Measurements from ENCODE around the gene HOXB1. TPM values are rescaled to one million over a fixed set of nuclear protein-coding genes. Genes with fewer than 3 reads are reported as not detected.

The HOXB1 gene
- total and polyA plus RNA-seq, 2 of the 8 experiments (the other 6 are each of a cell fraction or from before 2014, with no cell fraction given): not detected

DNA sequence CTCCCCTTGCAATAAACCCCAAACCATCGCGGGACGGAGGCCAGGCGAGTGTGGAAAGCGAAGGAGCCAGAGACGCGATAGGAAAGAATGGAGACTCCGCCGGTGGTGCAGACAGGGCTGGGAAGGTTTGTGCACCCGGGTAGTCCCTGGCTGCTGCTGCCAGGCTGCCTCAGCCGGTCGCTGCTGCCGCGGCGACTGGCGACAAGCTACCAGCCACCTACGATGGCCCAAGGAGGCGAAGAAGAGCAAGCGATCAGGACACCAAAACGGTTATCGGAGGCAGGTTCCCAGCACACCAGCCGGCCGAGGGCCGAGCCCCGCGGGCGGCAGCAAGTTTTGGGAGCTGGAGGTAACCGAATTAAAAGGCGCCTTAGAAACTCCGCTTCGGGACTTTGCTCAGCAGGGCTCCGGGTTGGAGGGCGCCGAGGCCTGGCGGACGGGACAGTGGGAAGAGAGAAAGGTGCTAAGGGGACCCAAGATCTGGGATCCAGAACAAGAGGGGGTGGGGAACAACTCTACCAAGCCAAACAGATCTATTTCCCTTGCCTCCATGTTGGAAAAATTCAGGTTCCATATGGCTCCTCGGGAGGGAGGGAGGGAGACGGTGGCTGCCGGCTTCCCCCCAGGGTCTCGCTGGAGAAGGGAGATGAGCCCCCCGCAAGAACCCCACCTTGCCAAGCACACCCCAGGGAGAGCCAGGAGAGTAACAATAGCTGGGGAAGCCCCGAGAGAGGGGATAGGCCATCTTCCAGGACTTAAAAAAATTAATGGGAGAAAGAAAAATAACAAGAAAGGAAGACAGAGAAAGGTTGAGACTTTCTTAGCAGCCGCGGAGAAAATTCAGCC lies 23.8 kb upstream of the HOXB1 start:
- H3K27me3 ChIP-seq (replicated peaks in 1 of 4; ENCODE audit: control insufficient read depth in 3 of 4, extremely low read depth in 1 of 4, insufficient read depth in 3 of 4, low read length in 3 of 4): peaks cover 98 to 100% (median 99%) of the 10 kb centered on the region in 4 experiments
- H3K18ac ChIP-seq (ENCODE audit: extremely low read depth, low read length): no peak overlapping the region
- H4K91ac ChIP-seq (replicated peaks; ENCODE audit: insufficient read length, low read length): no peak overlapping the region
- no peak overlapping the region for H2BK120ac ChIP-seq (replicated peaks; ENCODE audit: low read depth, low read length)
- H4K8ac ChIP-seq (ENCODE audit: extremely low read depth, insufficient read depth, low read length): no peak overlapping the region
- no peak overlapping the region for H4K5ac ChIP-seq (ENCODE audit: insufficient read length, low read depth, low read length)
- no peak overlapping the region for H3K14ac ChIP-seq (ENCODE audit: insufficient read length)
- no peak overlapping the region for H3K56ac ChIP-seq (replicated peaks; ENCODE audit: insufficient read length, low read depth, low read length)
- no peaks in the 10 kb centered on the region for H3K79me2 ChIP-seq (ENCODE audit: control insufficient read depth in 1 of 2, insufficient read depth in 2 of 2, low read length in 2 of 2)
- peak overlapping the region; percentile 87; the same call in 1 of the 2 replicates for H2BK12ac ChIP-seq (ENCODE audit: low read depth, low read length)
- H3K9me3 ChIP-seq (ENCODE audit: insufficient read depth in 2 of 2, low read depth in 1 of 2, low read length in 1 of 2): no peaks in the 10 kb centered on the region
- no peak for FAIRE-seq
- H2BK5ac ChIP-seq (ENCODE audit: low read depth, low read length): no peak overlapping the region
- H3K4me1 ChIP-seq (replicated peaks in 1 of 4; ENCODE audit: control insufficient read depth in 3 of 4, insufficient read depth in 4 of 4, low read length in 3 of 4): peaks cover 0 to 15% (median 8%) of the 10 kb centered on the region in 4 experiments; a peak in 5 of 7 replicates
- H2BK20ac ChIP-seq (ENCODE audit: low read length): no peak overlapping the region
- peak overlapping the region; percentile 81; the same call in 1 of the 2 replicates for H2BK15ac ChIP-seq (ENCODE audit: low read length)
- no peaks in the 10 kb centered on the region; the same call in 1 of the 2 replicates for H3K23me2 ChIP-seq (ENCODE audit: low read depth, low read length)
- ChIA-PET CTCF (ENCODE audit: partially characterized antibody) (interaction anchor here (0.7 to 4.0 kb wide), 11 partner anchors 8 to 203 kb away, joined by 3 to 18 read pairs (median 3); partner anchors contain the start of genes HOXB5 and HOXB9), POLR2A (ENCODE audit: partially characterized antibody) (interaction anchor here (1.1 kb wide), 1 partner anchor 13 kb away, joined by 3 read pairs; no protein-coding TSS in a partner anchor)
- H3K79me1 ChIP-seq (ENCODE audit: low read depth, low read length): no peaks in the 10 kb centered on the region
- H2AFZ ChIP-seq (ENCODE audit: low read length): no peak overlapping the region
- no peak overlapping the region for H3K27ac ChIP-seq (ENCODE audit: low read depth, low read length)
- 0 out of 8 replicates have a peak overlapping the region, but pooled peaks of 1 of the 4 experiments have one; percentile 25 for H3K4me3 ChIP-seq (ENCODE audit: extremely low read depth in 1 of 4, insufficient read depth in 2 of 4, low read depth in 3 of 4, low read length in 4 of 4)
- no peak overlapping the region for H2AK5ac ChIP-seq (ENCODE audit: low read depth, low read length)
- peaks cover 0 to 3% (median 0%) of the 10 kb centered on the region in 4 experiments; a peak in 1 of 8 replicates for H3K36me3 ChIP-seq (ENCODE audit: control insufficient read depth in 2 of 4, insufficient read depth in 4 of 4, low read length in 3 of 4)
- WGBS, 2 experiments (ENCODE audit: extremely low coverage in 1 of 2, insufficient coverage in 1 of 2, insufficient read length in 1 of 2, insufficient replicate concordance in 2 of 2, low coverage in 1 of 2, low lambda C conversion rate in 2 of 2, missing lambda C conversion rate in 1 of 2): 6% methylated on average over 37 of the region's 44 CpGs; no CpG with 5 or more reads in 1 of the 2 experiments
- H3K23ac ChIP-seq (ENCODE audit: insufficient read length): no peak overlapping the region
- peaks cover 26 to 35% of the 10 kb centered on the region in 2 experiments for H4K20me1 ChIP-seq (replicated peaks in 1 of 2; ENCODE audit: control insufficient read depth in 1 of 2, insufficient read depth in 2 of 2, low read length in 2 of 2)
- no peak overlapping the region for H3K4ac ChIP-seq (replicated peaks; ENCODE audit: insufficient read length, low read depth, low read length)
- DNase-seq (ENCODE audit: low read depth in 1 of 2, low spot score in 2 of 2): no peak
- H3K9ac ChIP-seq (replicated peaks in 1 of 4; ENCODE audit: extremely low read depth in 1 of 4, low read depth in 3 of 4, low read length in 3 of 4): no peak overlapping the region
- H3K4me2 ChIP-seq (ENCODE audit: insufficient read depth in 1 of 2, low read depth in 2 of 2, low read length in 2 of 2): peak overlapping the region; percentile 24 to 44; a peak in 3 of 4 replicates
- TF ChIP-seq SIRT6 (IDR thresholded peaks at IDR 0.05; ENCODE audit: low read length) (no peak), TAF7 (optimal IDR thresholded peaks at IDR 0.05; ENCODE audit: borderline replicate concordance, low read depth, low read length) (no peak), SUZ12 (IDR thresholded peaks at IDR 0.05; ENCODE audit: low read length) (peak; percentile 99), NANOG (IDR thresholded peaks at IDR 0.05; ENCODE audit: insufficient read depth, low read depth, low read length, poor library complexity, severe bottlenecking) (no peak), RNF2 (IDR thresholded peaks at IDR 0.05; ENCODE audit: borderline replicate concordance, low read depth, low read length, missing control alignments, poor library complexity, severe bottlenecking) (peak; percentile 99), EZH2 (IDR thresholded peaks at IDR 0.05; ENCODE audit: low read depth, low read length, severe bottlenecking) (peak; percentile 100), POU5F1 (IDR thresholded peaks at IDR 0.05; ENCODE audit: low read depth, low read length) (no peak), CTBP2 (IDR thresholded peaks at IDR 0.05; ENCODE audit: borderline replicate concordance, insufficient read depth, insufficient read length, low read length) (peak; percentile 41), GTF2F1 (IDR thresholded peaks at IDR 0.05; ENCODE audit: borderline replicate concordance, low read depth, low read length) (no peak), YY1 (IDR thresholded peaks at IDR 0.05; ENCODE audit: low read depth, low read length) (peak; percentile 8; the same call in 1 of the 2 replicates)
